HG03457 (cell line): Measurements from ENCODE around the gene GPR55.
"Not testable (repeated sequence)": the region's sequence is repeated elsewhere in the genome, so short reads cannot be mapped to it uniquely, and the experiment has no call there.

Source experiments
- ATAC-seq: cut with Tn5 transposase; IDR thresholded peaks from one replicate; pipeline ENCODE4 v1.9.1; 2021; ENCODE audit warnings: moderate number of reproducible peaks; ENCODE audit not compliant: unreplicated experiment

GPR55 gene, protein sequence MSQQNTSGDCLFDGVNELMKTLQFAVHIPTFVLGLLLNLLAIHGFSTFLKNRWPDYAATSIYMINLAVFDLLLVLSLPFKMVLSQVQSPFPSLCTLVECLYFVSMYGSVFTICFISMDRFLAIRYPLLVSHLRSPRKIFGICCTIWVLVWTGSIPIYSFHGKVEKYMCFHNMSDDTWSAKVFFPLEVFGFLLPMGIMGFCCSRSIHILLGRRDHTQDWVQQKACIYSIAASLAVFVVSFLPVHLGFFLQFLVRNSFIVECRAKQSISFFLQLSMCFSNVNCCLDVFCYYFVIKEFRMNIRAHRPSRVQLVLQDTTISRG

DNA sequence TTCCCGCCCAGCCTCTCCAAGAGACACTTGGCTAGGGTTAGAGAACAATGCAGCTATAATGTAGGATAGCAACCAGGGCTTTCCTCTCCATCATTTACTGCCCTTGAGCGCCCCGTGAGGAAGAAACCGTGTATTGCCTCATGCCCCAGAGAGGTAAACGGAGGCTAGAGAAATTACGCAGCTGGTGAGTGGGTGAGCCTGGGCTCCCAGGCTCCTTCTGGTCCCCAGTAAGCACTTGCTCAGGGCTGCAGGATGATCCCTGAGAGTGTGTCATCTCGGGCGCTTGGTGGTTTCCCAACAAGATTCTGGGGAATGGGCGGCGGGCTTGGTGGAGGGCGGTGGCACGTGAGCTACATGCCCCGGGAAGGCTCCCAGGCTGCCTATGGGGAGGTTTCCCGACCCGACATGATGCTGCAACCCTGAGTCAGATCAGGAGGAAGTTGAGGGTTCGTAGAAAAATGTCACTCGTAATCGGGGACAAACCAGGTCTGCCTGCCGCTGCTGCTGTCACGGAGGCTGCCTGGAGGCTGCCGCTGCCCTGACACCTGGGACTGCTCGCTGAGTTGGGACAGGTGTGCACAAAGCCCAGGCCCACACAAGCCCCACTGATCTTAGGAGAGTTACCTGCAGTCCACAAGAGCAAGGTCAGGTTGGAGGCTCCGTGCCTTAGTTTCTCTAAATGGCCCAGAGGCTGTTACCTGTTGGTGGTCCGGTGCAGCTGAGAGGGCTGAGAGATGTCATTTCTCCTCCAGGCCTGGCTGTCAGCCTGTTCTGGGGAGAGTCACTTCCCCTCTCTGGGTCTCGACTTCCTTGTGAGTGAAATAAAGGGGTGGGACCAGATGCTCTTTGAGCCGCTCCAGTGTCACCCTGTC is at the start of gene GPR55:
TSS of gene GPR55 (minus strand) at position 773 of the 872 bp plus-strand sequence. CDS start 14,280 bp downstream, outside the sequence.
- no peak for ATAC-seq

DNA sequence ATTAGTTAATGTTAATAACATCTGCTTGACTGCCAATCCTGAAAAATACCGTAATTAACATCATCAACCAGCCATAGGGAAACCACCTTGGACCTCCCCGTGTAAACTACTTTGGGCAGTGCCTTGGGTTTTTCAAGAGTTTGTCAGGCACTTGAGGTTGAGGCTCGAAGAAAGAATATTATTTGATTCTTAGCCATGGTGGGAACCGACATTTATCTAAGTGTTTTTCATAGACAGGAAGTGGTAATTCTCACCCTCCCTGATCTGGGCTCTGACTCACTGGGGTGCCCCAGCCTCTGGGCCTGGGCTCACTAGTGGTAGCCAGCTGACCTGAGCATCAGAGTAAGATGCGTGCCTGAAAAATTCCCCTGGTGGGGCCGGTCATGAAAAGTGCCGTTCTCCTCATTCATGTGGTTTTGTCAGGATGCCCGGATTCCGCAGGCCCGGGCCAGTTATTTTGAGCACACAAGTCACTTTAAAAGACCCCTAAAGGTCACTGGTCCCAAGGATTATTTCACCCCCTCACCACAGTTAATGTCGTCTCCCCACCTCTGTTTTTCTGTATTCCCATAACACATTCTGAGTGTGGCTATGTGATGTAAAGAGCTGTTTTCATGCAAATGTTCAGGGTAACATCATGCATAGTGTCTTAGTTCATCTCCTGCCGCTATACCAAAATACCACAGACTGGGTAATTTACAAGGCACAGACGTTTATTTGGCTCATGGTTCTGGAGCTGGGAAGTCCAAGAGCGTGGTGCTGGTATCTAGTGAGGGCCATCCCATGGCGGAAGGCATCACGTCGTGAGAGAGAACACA is 49.3 kb upstream of the GPR55 start:
- peak; percentile 82 for ATAC-seq

DNA sequence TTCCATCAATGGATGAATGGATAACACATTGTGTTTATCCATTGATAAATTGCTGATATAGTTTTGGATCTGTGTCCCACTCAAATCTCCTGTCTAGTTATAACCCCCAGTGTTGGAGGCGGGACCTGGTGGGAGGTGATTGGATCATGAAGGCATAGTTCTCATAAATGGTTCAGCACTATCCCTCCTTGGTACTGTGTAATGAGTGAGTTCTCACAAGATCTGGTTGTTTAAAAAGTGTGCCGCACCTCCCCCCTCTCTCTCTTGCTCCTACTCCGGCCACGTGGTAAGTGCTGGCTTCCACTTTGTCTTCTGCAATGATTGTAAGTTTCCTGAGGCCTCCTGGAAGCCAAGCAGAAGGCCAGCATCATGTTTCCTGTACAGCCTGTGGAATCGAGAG is 47.0 kb upstream of the GPR55 start:
- no peak for ATAC-seq

DNA sequence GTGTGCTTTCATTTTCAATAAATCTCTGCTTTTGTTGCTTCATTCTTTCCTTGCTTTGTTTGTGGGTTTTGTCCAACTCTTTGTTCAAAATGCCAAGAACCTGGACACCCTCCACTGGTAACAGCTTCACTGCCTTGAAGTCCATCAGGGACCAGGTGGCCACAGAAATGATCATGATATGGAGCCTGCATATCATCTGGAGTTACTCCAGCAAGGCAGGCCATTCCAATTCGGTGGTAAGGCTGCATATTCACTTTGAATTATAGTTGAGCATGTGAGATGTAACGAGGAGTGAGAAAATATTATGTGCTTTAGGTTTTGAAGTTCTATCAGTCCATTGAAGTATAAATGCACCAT is 44.6 kb upstream of the GPR55 start:
- no peak for ATAC-seq

DNA sequence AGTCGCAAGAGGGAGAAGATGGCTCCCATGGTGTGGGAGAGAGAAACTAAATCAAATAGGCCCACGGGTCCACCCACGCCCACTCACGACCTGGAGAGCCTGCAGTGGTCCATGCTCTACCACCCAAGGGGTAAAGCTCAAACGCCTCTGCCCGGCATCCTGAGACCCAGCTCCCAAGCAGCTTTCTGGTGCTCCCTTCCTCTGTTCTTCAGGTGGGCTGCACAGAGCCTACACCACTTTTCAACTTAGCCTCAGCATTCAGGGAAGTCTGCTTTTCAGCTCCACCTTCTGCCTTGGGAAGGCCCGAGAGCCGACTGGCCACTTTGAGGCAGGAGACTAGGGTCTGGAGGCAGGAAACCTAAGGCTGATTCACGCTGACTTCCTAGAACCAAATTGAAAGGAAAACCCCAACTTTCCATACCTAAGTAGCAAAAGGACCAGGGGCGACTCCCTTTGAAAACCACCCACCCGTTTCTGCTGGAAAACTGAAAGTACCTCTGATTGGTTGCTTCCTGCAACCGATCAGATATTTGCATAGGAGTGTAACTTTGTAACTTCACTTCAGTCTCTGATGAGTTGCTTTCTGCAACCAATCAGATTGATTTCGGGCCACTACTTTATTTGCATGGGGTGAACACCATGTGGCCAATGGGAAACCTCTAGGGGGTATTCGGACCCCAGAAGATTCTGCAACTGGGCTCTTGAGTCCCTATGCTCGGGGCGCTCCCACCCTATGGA is 44.0 kb upstream of the GPR55 start:
- ATAC-seq, result no peak

DNA sequence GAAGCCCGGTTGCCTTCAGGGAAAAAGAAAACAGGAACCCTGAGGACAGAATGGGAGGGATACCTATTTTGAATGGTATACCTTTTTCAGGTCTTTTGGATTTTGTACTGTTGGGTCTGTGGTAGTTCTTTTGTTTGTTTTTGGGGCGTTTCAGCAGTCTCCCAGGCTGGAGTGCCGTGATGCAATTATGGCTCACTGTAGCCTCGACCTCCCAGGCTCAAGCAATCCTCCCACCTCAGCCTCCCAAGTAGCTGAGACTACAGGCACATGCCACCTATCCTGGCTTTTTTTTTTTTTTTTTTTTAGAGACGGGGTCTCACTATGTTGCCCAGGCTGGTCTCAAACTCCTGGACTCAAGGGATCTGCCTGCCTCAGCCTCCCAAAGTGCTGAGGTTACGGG is 43.3 kb upstream of the GPR55 start:
- ATAC-seq, result not testable (repeated sequence)

DNA sequence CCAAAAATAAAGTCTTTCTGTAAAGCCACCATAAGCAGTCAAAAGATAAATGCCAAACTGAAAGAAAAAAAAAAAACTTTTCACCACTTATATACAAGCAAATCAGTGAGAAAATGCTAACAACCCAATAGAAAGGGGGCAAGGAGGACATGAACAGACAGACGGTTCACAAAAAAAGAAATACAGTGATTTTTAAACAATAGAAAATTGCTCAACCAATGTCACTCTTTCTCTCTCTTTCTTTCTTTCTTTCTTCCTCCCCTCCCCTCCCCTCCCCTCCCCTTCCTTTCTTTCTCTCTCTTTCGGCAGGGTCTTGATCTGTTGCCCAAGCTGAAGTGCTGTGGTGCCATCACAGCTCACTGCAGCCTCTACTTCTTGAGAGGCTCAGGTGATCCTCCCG is 42.1 kb upstream of the GPR55 start:
- ATAC-seq, result no peak

DNA sequence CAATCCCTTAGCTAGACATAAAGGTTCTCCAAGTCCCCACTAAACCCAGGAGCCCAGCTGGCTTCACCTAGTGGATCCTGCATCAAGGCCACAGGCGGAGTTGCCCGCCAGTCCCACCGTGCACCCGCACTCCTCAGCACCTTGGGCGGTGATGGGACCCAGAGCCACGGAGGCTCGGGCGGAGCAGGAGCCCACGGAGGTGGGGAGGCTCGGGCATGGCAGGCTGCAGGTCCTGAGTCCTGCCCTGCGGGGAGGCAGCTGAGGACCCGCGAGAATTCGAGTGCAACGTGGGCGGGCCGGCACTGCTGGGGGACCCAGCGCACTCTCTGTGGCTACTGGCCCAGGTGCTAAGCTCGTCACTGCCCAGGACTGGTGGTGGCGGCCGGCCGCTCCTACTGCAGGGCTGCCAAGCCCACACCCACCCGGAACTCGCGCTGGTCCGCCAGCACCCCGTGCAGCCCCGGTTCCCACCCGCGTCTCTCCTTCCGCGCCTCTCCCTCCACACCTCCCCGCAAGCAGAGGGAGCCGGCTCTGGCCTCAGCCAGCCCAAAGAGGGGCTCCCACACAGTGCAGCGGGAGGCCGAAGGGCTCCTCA is 39.2 kb upstream of the GPR55 start:
- ATAC-seq, result no peak

DNA sequence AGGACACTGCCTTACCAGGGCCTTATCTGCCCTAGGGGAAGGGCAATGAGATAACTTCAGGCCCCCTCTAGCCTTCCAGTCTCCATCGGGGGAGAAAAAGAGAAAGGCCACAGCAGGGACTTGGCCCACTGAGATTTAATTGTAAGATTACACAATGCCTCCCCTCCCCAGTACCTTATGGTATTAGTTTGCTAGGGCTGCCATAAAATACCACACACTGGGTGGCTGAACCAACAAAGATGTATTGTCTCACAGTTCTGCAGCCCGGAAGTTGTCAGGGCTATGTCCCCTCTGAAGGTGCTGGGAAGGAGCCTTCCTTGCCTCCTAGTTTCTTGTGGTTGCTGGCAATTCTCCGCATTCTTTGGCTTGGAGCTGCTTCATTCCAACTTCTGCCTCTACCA is 36.0 kb upstream of the GPR55 start:
- no peak for ATAC-seq

DNA sequence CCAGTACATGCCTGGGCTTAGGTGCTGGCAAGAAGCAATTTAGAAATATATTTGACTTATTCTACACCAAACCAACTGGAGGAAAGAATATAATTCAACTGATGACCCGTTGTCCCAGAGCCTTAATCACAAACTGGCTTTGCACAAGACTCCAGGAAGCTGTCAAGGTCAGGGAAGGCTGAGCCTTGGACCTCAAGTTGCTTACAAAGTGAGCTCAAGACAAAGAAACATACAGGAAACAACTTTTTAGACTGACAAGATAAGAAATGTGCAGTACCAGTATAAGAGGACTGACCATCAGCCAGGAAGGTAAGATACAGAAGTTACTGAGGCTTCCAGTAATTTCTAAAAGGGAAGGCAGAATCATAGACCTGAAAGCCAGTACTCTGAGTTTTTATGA is 35.0 kb upstream of the GPR55 start:
- no peak for ATAC-seq

DNA sequence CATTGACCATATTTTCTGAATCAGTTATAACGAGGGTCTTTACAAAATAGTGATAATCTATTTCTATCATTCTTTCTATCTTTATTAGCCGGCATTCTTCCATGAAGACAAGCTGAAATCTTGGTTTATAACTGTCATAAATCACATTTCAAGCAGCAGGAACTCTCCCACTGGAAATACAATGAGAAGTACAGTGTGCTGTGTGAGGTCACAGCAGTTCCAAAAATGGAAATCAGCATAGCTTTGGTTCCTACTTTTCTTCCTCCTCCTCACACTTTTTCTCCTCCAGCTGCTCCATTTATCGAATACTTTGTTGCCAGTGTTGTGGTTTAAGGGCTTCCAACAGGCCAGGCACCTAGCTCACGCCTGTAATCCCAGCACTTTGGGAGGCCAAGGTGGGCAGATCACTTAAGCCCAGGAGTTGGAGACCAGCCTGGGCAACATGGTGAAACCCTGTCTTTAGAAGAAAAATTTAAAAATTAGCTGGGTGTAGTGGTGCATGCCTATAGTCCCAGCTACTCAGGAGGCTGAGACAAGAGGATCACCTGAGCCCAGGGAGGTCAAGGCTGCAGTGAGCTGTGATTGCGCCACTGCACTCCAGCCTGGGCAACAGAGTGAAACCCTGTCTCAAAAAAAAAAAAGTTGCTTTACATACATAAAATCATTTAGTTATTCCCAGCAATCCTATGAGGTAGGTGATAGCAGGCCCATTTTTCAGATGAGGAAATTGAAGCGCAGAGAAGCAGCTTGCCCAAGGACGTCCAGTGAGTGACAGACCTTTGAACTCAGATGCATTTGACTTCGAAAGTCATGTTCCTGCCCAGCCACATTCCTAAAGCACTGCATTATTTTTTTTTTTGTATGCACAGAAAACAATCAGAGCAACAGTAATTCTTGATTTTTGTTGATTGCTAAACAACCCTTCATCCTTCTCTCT is 34.0 kb upstream of the GPR55 start:
- no peak for ATAC-seq

DNA sequence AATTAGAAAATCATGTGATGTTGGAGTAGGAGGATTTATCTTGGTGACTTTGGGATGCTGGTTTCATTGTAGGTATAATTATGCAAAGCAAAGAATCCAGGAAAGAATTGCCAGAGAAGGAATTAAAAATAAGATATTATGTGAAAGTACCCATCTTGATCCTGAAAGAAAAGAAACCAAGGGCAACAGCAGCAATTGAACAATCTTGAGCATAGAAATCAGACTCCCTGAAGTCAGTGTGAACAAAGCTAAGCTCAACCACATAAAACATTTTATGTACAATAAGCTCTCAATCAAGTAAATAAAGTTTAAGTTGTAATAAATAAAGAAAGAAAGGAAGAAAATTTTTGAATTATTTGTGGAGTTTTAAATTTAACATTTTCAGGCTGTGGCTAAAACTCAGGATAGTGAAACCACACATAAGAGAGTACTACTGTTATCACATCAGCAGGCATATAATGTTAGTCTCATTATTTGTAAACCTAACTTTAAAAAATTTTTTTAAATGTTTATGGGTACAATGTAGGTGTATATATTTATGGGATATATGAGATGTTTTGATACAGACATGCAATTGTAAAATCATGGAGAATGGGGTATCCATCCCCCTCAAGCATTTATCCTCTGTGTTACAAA is 32.8 kb upstream of the GPR55 start:
- no peak for ATAC-seq

DNA sequence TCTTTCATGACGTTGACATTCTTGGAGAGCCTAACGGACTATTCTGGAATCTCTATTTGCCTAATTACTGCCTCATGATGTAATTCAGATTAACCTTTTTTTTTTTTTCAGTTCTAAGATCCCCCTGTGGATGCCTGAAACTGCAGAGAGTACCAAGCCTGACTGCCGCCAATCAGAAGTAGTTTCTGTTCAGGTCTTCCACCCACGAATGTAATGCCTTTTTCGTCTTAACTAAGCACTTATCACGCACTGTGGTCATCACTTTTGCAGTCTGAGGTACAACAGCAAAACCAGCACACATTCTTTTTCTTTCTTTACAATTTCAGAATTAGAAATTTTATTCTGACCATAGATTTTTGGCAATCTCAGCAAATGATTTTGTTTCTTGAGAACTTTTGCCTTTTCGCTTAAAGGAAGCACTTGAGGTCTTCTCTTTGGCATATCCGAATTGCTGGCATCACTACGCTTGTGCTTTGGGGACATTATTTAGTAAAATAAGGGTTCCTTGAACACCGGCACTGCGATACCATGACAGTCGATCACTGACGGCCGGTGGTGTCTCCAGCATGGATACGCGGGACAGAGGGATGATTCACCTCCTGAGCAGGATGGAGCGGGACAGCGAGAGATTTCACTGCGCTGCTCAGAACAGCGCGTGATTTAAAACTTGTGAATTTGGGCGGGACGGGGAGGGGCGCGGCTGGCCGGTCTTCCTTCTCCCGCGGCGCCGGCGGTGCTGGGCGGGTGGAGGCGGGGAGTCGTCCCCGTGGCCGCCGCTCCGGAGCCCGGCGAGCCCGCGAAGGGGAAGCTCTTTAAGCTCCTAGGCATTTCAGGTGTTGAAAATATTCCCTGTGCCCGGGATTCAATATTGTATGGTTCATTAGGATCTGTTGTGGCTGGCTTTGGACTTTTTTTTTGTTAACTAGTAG is 32.0 kb upstream of the GPR55 start:
- ATAC-seq, result peak; percentile 47

DNA sequence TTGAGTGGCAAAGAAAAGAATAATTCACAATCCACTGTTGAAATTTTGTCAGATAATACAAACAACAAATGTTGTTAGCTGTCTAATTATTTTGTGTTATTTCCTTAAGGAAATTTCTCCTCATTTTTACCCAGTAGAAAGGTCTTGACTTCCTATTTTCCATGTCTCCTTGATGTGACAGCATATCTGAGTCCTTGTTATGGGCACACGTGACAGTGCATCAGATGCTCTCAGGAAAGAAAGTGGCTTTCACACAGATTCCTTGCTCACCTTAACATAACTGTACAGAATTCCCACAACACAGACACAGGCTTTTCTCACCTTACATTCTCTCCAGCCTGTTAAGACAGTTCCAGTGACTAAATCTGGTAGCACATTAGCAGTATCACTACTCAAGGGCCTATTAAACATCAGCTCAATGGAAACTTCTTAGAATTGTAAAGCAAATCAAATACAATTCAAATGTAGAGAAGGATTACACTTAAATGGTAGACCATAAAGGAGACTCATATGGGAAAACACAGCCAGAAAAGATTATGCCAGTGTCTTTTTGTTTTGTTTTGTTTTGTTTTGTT is 30.2 kb upstream of the GPR55 start:
- no peak for ATAC-seq

DNA sequence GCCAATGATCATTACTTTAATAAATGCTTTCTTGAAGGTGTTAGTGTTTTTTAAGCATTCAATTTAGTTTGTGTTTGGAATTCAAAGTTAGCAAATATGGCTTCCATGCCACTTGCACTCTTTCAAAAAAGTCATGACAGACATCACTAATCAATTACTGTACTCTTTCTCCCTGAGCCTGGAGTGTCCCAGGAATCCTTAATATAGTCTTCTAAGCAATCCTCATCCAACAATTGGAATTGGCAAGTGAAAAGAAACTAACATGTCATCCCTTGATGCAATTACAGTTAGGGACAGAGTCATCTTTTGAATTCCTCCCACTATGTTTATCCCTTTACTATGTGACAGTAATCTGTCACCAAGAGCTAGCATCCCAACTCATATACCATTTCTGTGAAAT is 29.7 kb upstream of the GPR55 start:
- no peak for ATAC-seq

DNA sequence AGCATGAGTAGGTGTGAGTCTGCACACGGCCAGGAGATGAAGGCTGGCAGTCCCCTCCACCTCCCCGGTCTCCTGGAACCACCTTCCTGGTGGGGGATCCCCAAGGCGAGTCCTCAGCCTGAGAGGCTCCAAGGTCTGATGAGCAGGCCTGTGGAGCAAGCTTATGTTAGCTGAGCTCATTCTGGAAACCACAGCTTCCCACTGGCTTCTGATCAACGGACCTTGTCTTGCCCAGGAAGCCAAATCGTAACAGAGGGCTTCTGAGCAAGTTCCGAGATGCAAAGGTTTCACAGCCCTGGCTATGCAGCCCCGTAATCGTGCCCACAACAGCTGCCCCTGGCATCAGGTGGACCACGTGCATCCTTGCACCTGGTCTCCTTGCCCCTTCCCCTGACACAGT is 28.8 kb upstream of the GPR55 start:
- ATAC-seq, result peak; percentile 28

DNA sequence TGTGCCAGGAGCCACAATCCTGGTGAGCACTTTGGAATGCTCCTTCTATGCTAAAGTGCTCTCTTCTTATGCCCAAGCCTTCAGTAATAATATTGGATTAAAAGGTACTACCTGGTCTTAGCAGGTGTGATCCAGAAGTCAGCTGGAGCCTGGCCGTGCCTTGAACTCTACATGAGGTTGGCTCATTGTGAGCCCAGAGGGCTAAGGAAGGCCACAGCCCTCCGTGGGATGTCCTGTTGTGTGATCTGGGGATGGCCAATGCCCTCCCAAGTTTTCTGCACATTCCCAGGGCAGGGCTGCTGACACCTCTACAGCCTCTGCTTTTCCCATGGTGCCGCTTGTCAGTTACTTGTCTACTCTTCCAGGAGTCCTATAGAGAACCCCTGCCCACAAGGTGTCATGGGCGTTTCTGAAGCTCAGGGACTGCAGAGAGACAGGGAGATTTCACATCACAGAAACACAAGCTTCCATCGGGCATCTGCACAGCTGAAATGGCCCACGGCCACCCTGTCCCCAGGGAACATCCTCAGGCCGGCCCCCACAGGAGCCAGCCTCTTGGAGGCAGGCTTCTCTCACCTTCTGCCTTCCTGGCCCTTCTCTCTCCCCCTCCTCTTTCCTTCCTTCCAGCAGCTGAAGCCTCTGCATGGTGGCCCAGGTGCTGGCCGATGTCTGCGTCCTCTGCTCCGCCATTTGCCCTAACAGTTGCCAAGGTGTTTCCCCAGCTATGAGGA is 27.3 kb upstream of the GPR55 start:
- ATAC-seq, result no peak
